IMR-90 (cell line): Measurements from ENCODE around the gene RNF227. TPM values are rescaled to one million over a fixed set of nuclear protein-coding genes. Genes with fewer than 3 reads are reported as not detected.

Experiments used
- ATAC-seq: fragments of 200-7000 bp; cut with Tn5 transposase; 2 replicates; pipeline ENCODE4 v1.9.1; 2020; ENCODE audit warnings: low read depth, mild to moderate bottlenecking, moderate library complexity
- BruUV-seq: library from RNA; stranded (reverse); fragments of 400-500 nt; replicated peaks from 2 replicates; lab custom pipeline; 2021; lab: Mats Ljungman, UMichigan
- CTCF ChIA-PET: fragments of 300-600 bp; formaldehyde crosslinking; extraction: SDS; loops from one replicate; lab custom pipeline; 2021; ENCODE audit warnings: antibody characterized with exemption; lab: Yijun Ruan, JAX
- POLR2A ChIA-PET: fragments of 300-600 bp; sonication (Branson Sonifier 250); formaldehyde crosslinking; loops from one replicate; lab custom pipeline; 2022; ENCODE audit warnings: antibody characterized with exemption; ENCODE audit not compliant: unreplicated experiment; lab: Charles Lee
- DNase-seq: peaks from one replicate; pipeline ENCODE4 v3.0.0; 2013
- H2AFZ ChIP-seq: replicated peaks from 2 replicates; pipeline ENCODE3; 2013; ENCODE audit warnings: low read length, mild to moderate bottlenecking; ENCODE audit not compliant: poor library complexity
- H2AK5ac ChIP-seq: 2 replicates; pipeline ENCODE4 v1.6.1; 2013; ENCODE audit warnings: low read depth, low read length, inconsistent platforms
- H2AK9ac ChIP-seq: replicated peaks from 2 replicates; pipeline ENCODE3; 2013; ENCODE audit warnings: mild to moderate bottlenecking, low read depth, low read length, moderate library complexity; ENCODE audit not compliant: poor library complexity
- H2BK120ac ChIP-seq: 2 replicates; pipeline ENCODE4 v1.6.1; 2013; ENCODE audit warnings: low read depth, low read length, inconsistent platforms
- H2BK15ac ChIP-seq: 3 replicates; pipeline ENCODE4 v1.6.1; 2013; ENCODE audit warnings: low read depth, low read length, inconsistent platforms
- H2BK20ac ChIP-seq: 2 replicates; pipeline ENCODE4 v1.6.1; 2013; ENCODE audit warnings: low read depth, mild to moderate bottlenecking, inconsistent platforms, low read length, moderate library complexity
- H2BK5ac ChIP-seq: 2 replicates; pipeline ENCODE4 v1.6.1; 2013; ENCODE audit warnings: mild to moderate bottlenecking, low read depth, low read length, inconsistent platforms; ENCODE audit not compliant: poor library complexity, severe bottlenecking
- H3K14ac ChIP-seq: replicated peaks from 2 replicates; pipeline ENCODE4 v1.6.1; 2013; ENCODE audit warnings: low read depth, low read length, inconsistent platforms
- H3K18ac ChIP-seq: 2 replicates; pipeline ENCODE4 v1.6.1; 2013; ENCODE audit warnings: low read depth, low read length, control low read depth
- H3K23ac ChIP-seq: 2 replicates; pipeline ENCODE4 v1.6.1; 2013; ENCODE audit warnings: low read depth, low read length, inconsistent platforms
- H3K27ac ChIP-seq: 2 replicates; pipeline ENCODE4 v1.5.1; 2013; ENCODE audit warnings: mild to moderate bottlenecking, control low read depth, low read length; ENCODE audit not compliant: insufficient read depth
- H3K27me3 ChIP-seq: 2 replicates; pipeline ENCODE4 v1.6.1; 2013; ENCODE audit warnings: low read length; ENCODE audit not compliant: control insufficient read depth, insufficient read depth
- H3K36me3 ChIP-seq: 2 replicates; pipeline ENCODE4 v1.6.1; 2013; ENCODE audit warnings: low read length, mixed read lengths; ENCODE audit not compliant: control insufficient read depth, insufficient read depth
- H3K4ac ChIP-seq: 2 replicates; pipeline ENCODE4 v1.6.1; 2013; ENCODE audit warnings: low read depth, low read length, inconsistent platforms
- H3K4me1 ChIP-seq: 2 replicates; pipeline ENCODE4 v1.6.1; 2013; ENCODE audit warnings: low read length, mixed read lengths; ENCODE audit not compliant: control insufficient read depth, insufficient read depth
- H3K4me2 ChIP-seq: 2 replicates; pipeline ENCODE4 v1.6.1; 2013; ENCODE audit warnings: low read depth, mild to moderate bottlenecking, control low read depth, low read length, moderate library complexity
- H3K4me3 ChIP-seq: 2 replicates; pipeline ENCODE4 v1.5.1; 2013; ENCODE audit warnings: low read depth, mild to moderate bottlenecking, control low read depth, low read length, moderate library complexity; ENCODE audit not compliant: insufficient read depth
- H3K56ac ChIP-seq: 2 replicates; pipeline ENCODE4 v1.6.1; 2013; ENCODE audit warnings: low read length, inconsistent platforms; ENCODE audit not compliant: insufficient read depth; ENCODE audit errors: extremely low read depth
- H3K79me1 ChIP-seq, 2 experiments: 2 replicates each; pipeline ENCODE4 v1.6.1; 2013; ENCODE audit warnings: low read length in 2 of 2, inconsistent platforms in 1 of 2, low read depth in 1 of 2
- H3K9ac ChIP-seq: 2 replicates; pipeline ENCODE4 v1.6.1; 2013; ENCODE audit warnings: low read depth, low read length, control low read depth
- H3K9me1 ChIP-seq: 2 replicates; pipeline ENCODE4 v1.6.1; 2013; ENCODE audit warnings: low read length, inconsistent platforms; ENCODE audit not compliant: insufficient read depth
- H3K9me3 ChIP-seq: 2 replicates; pipeline ENCODE4 v1.6.1; 2013; ENCODE audit warnings: low read length; ENCODE audit not compliant: control insufficient read depth, insufficient read depth
- H4K20me1 ChIP-seq: 2 replicates; pipeline ENCODE4 v1.6.1; 2013; ENCODE audit warnings: low read length, inconsistent platforms; ENCODE audit not compliant: insufficient read depth
- H4K5ac ChIP-seq: 2 replicates; pipeline ENCODE4 v1.6.1; 2013; ENCODE audit warnings: mild to moderate bottlenecking, low read depth, low read length, control low read depth
- H4K8ac ChIP-seq, 2 experiments: 2 replicates each; pipeline ENCODE4 v1.6.1; 2013; ENCODE audit warnings: low read depth in 2 of 2, low read length in 2 of 2, control low read depth in 1 of 2, inconsistent platforms in 1 of 2
- H4K91ac ChIP-seq: 2 replicates; pipeline ENCODE4 v1.6.1; 2013; ENCODE audit warnings: low read depth, low read length, inconsistent platforms; ENCODE audit not compliant: insufficient read depth
- BHLHE40 ChIP-seq: fragments of 150-350 bp; IDR thresholded peaks from 2 replicates; pipeline ENCODE4 v1.6.1; 2016; ENCODE audit warnings: mild to moderate bottlenecking, low read depth, low read length
- CEBPB ChIP-seq: IDR thresholded peaks from 2 replicates; pipeline ENCODE4 v1.6.1; 2012; ENCODE audit warnings: low read depth, low read length, improper control_type of control experiment
- CHD1 ChIP-seq: IDR thresholded peaks from 2 replicates; pipeline ENCODE4 v1.6.1; 2012; ENCODE audit warnings: low read depth, low read length, improper control_type of control experiment
- CTCF ChIP-seq: conservative IDR thresholded peaks from 2 replicates; pipeline ENCODE4 v1.5.1; 2012; ENCODE audit warnings: mild to moderate bottlenecking, low read depth, low read length, improper control_type of control experiment
- ELK1 ChIP-seq: fragments of 150-350 bp; IDR thresholded peaks from 2 replicates; pipeline ENCODE4 v1.6.1; 2016; ENCODE audit warnings: low read depth, mild to moderate bottlenecking, low read length, moderate library complexity, borderline replicate concordance
- FOS ChIP-seq: fragments of 150-350 bp; IDR thresholded peaks from 2 replicates; pipeline ENCODE4 v1.6.1; 2016; ENCODE audit warnings: low read depth, low read length
- MAFK ChIP-seq: IDR thresholded peaks from 2 replicates; pipeline ENCODE4 v1.6.1; 2012; ENCODE audit warnings: low read depth, low read length, improper control_type of control experiment
- MAZ ChIP-seq: IDR thresholded peaks from 2 replicates; pipeline ENCODE4 v1.6.1; 2012; ENCODE audit warnings: low read depth, mild to moderate bottlenecking, low read length, improper control_type of control experiment, moderate library complexity, borderline replicate concordance
- MXI1 ChIP-seq: IDR thresholded peaks from 2 replicates; pipeline ENCODE4 v1.6.1; 2012; ENCODE audit warnings: low read depth, mild to moderate bottlenecking, low read length, moderate library complexity, borderline replicate concordance
- NFE2L2 ChIP-seq: fragments of 150-350 bp; IDR thresholded peaks from 2 replicates; pipeline ENCODE4 v1.6.1; 2016; ENCODE audit warnings: low read depth, mild to moderate bottlenecking, low read length
- POLR2A ChIP-seq: IDR thresholded peaks from 2 replicates; pipeline ENCODE4 v1.6.1; 2012; ENCODE audit warnings: mild to moderate bottlenecking, low read depth, low read length
- RAD21 ChIP-seq: IDR thresholded peaks from 2 replicates; pipeline ENCODE4 v1.6.1; 2012; ENCODE audit warnings: low read length, improper control_type of control experiment
- RCOR1 ChIP-seq: IDR thresholded peaks from 2 replicates; pipeline ENCODE4 v1.6.1; 2012; ENCODE audit warnings: mild to moderate bottlenecking, low read length, improper control_type of control experiment; ENCODE audit not compliant: insufficient replicate concordance
- RFX5 ChIP-seq: IDR thresholded peaks from 2 replicates; pipeline ENCODE4 v1.8.0; 2012; ENCODE audit warnings: low read depth, mild to moderate bottlenecking, low read length, moderate library complexity
- SMC3 ChIP-seq: fragments of 150-350 bp; IDR thresholded peaks from 2 replicates; pipeline ENCODE4 v1.6.1; 2016; ENCODE audit warnings: low read depth, mild to moderate bottlenecking, antibody characterized with exemption, low read length, moderate library complexity
- USF2 ChIP-seq: fragments of 150-350 bp; IDR thresholded peaks from 2 replicates; pipeline ENCODE4 v1.6.1; 2017; ENCODE audit warnings: mild to moderate bottlenecking, antibody characterized with exemption, low read length, low read depth
- WGBS, 2 experiments: methylation state at CpG; one replicate each; pipeline versions ENCODE4 v1.1.5 to v1.1.7; 2013; ENCODE audit warnings: missing lambda C conversion rate in 2 of 2; ENCODE audit not compliant: insufficient read length in 1 of 2; ENCODE audit errors: extremely low coverage in 2 of 2; 5-methylcytosine and 5-hydroxymethylcytosine counted together
- dilution Hi-C: fragments of 300-500 bp; cut with HindIII; formaldehyde crosslinking; loops from one replicate; pipeline ENCODE4 v1.14.3; 2018; ENCODE audit warnings: low sequenced_read_pairs; ENCODE audit not compliant: unreplicated experiment
- in situ Hi-C: fragments of 300-500 bp; cut with MboI; formaldehyde crosslinking; loops from 3 replicates; pipeline ENCODE4 v1.14.3; 2019; ENCODE audit warnings: low sequenced_read_pairs, inconsistent platforms, mixed read lengths
- intact Hi-C: fragments of 100-400 bp; cut with micrococcal nuclease; formaldehyde crosslinking; loops from 2 replicates; pipeline ENCODE4 v1.10.0; 2022
- polyA plus RNA-seq, 3 experiments: library from polyadenylated mRNA; depleted of rRNA; stranded (reverse); fragments of >200 nt; gene quantifications; 2 replicates each; pipeline ENCODE4 v1.2.3, GENCODE V29; 2012; ENCODE audit warnings: low replicate concordance in 1 of 3
- total RNA-seq: library from RNA; depleted of rRNA; stranded (reverse); fragments of >200 nt; gene quantifications from 2 replicates; pipeline ENCODE4 v1.2.3, GENCODE V29; 2012

The RNF227 gene
- total and polyA plus RNA-seq, 2 of the 4 experiments (the other 2 are of a cell fraction): 1.3 to 3.1 TPM

GRCh38 chr17:7910281-7910680 is 5.8 kb downstream of the RNF227 start:
- CTCF ChIA-PET: interaction anchor here (1.2 kb wide), 1 partner anchor 9 kb away, joined by 3 read pairs; no protein-coding TSS in a partner anchor
- BruUV-seq: no TSS peak

More at GRCh38 chr17:7910281-7910680, 5.8 kb downstream of the RNF227 start:
- no peak overlapping the region for H3K27ac ChIP-seq
- no peak overlapping the region for H2AFZ ChIP-seq
- intact Hi-C loops (no loop called here), in situ Hi-C loops (loop anchor here (5.0 to 10.0 kb wide), 2 partner anchors 77 to 135 kb away; no protein-coding TSS in a partner anchor), dilution Hi-C loops (no loop called here)
- no peak overlapping the region for H3K4ac ChIP-seq
- no peak overlapping the region for H2AK5ac ChIP-seq
- H3K18ac ChIP-seq: no peak overlapping the region
- DNase-seq (no peak), ATAC-seq (no peak)
- no peak overlapping the region for H2BK5ac ChIP-seq
- H3K56ac ChIP-seq: no peak overlapping the region
- no peak overlapping the region for H3K9ac ChIP-seq
- H3K4me3 ChIP-seq: no peak overlapping the region
- H4K20me1 ChIP-seq: peaks cover 2% of the 10 kb centered on the region; the same call in 1 of the 2 replicates
- H3K14ac ChIP-seq: no peak overlapping the region
- no peak overlapping the region for H3K4me2 ChIP-seq
- peaks cover 67% of the 10 kb centered on the region for H3K36me3 ChIP-seq
- H3K4me1 ChIP-seq: peaks cover 2% of the 10 kb centered on the region; the same call in 1 of the 2 replicates
- H4K8ac ChIP-seq: no peak overlapping the region
- TF ChIP-seq CEBPB (no peak), RFX5 (no peak), MAFK (no peak), ELK1 (no peak), POLR2A (no peak), SMC3 (no peak), CTCF (no peak), BHLHE40 (no peak), RAD21 (no peak), NFE2L2 (no peak), MXI1 (no peak), USF2 (no peak), MAZ (no peak), CHD1 (no peak), RCOR1 (no peak), FOS (no peak)
- no peaks in the 10 kb centered on the region; a peak in 1 of 4 replicates for H3K79me1 ChIP-seq
- H4K5ac ChIP-seq: no peak overlapping the region
- 94% methylated on average over 11 of the region's 15 CpGs; no CpG with 5 or more reads in 1 of the 2 experiments for WGBS, 2 experiments
- no peak overlapping the region for H2BK120ac ChIP-seq
- no peaks in the 10 kb centered on the region for H3K9me3 ChIP-seq
- POLR2A ChIA-PET: interaction anchor here (0.6 kb wide), 1 partner anchor 26 kb away, joined by 5 read pairs; no protein-coding TSS in a partner anchor
- no peak overlapping the region for H2AK9ac ChIP-seq
- H2BK20ac ChIP-seq: no peak overlapping the region
- no peaks in the 10 kb centered on the region for H3K9me1 ChIP-seq
- no peaks in the 10 kb centered on the region for H3K27me3 ChIP-seq
- no peak overlapping the region for H2BK15ac ChIP-seq
- no peak overlapping the region for H4K91ac ChIP-seq
- no peak overlapping the region for H3K23ac ChIP-seq
